HG03378 (cell line): ENCODE measurements around the gene ING1.

Experiments used
- ATAC-seq: cut with Tn5 transposase; IDR thresholded peaks from one replicate; pipeline ENCODE4 v1.9.1; 2021; ENCODE audit warnings: mild to moderate bottlenecking, moderate library complexity; ENCODE audit not compliant: unreplicated experiment

Gene ING1

GRCh38 chr13:110769097-110769496, 55.6 kb downstream of the ING1 start:
- ATAC-seq = no peak

- no peak for ATAC-seq
Measured at GRCh38 chr13:110770678-110771077, 57.2 kb downstream of the ING1 start.

- ATAC-seq = no peak
Measured at GRCh38 chr13:110771194-110771593, 57.7 kb downstream of the ING1 start.

GRCh38 chr13:110772091-110772984, 58.8 kb downstream of the ING1 start:
- no peak for ATAC-seq
